RWPE2 (cell line): ENCODE results near the gene FAM3A.
"Not testable (repeated sequence)": the region's sequence is repeated elsewhere in the genome, so short reads cannot be mapped to it uniquely, and the experiment has no call there.

Experiments
- ATAC-seq: fragments of 200-7000 bp; cut with Tn5 transposase; 3 replicates; pipeline ENCODE4 v1.9.1; 2021; ENCODE audit warnings: low read depth
- DNase-seq: peaks from one replicate; pipeline ENCODE4 v3.0.0-alpha.2; 2020; ENCODE audit warnings: low spot score
- H3K27ac ChIP-seq: fragments of 450-650 bp; 2 replicates; pipeline ENCODE4 v1.5.1; 2017; ENCODE audit warnings: mild to moderate bottlenecking; ENCODE audit not compliant: poor library complexity, severe bottlenecking
- H3K27me3 ChIP-seq: fragments of 250-450 bp; sonication (Bioruptor Pico); 2 replicates; pipeline ENCODE4 v1.5.1; 2021; ENCODE audit warnings: mild to moderate bottlenecking, moderate library complexity; ENCODE audit not compliant: insufficient read depth, poor library complexity, severe bottlenecking
- H3K36me3 ChIP-seq: fragments of 250-450 bp; sonication (Bioruptor Pico); 2 replicates; pipeline ENCODE4 v1.5.1; 2020; ENCODE audit warnings: low read depth, mild to moderate bottlenecking, moderate library complexity
- H3K4me1 ChIP-seq: fragments of 250-450 bp; sonication (Bioruptor Pico); 2 replicates; pipeline ENCODE4 v1.5.1; 2021; ENCODE audit warnings: mild to moderate bottlenecking, moderate library complexity; ENCODE audit not compliant: insufficient read depth, poor library complexity, severe bottlenecking
- H3K4me3 ChIP-seq: fragments of 250-450 bp; sonication (Bioruptor Pico); 2 replicates; pipeline ENCODE4 v1.5.1; 2021; ENCODE audit warnings: mild to moderate bottlenecking, moderate library complexity; ENCODE audit not compliant: severe bottlenecking
- H3K9me3 ChIP-seq: fragments of 250-450 bp; sonication (Bioruptor Pico); 2 replicates; pipeline ENCODE4 v1.5.1; 2021; ENCODE audit warnings: mild to moderate bottlenecking, moderate library complexity; ENCODE audit not compliant: severe bottlenecking
- CTCF ChIP-seq: fragments of 450-650 bp; IDR thresholded peaks from one replicate; pipeline ENCODE4 v1.5.1; 2017; ENCODE audit warnings: mild to moderate bottlenecking, moderate library complexity; ENCODE audit not compliant: poor library complexity, severe bottlenecking

The FAM3A gene

GRCh38 chrX:154542723-154543424 lies 26.8 kb upstream of the FAM3A start:
- peaks cover 24% of the 10 kb centered on the region for H3K36me3 ChIP-seq
- DNase-seq (no peak), ATAC-seq (no peak)
- no peaks in the 10 kb centered on the region for H3K27me3 ChIP-seq
- peaks cover 21% of the 10 kb centered on the region for H3K4me1 ChIP-seq
- no peaks in the 10 kb centered on the region for H3K9me3 ChIP-seq
- TF ChIP-seq CTCF = no peak
- peak overlapping the region; percentile 92 for H3K27ac ChIP-seq
- no peak overlapping the region for H3K4me3 ChIP-seq

- H3K27ac ChIP-seq = peak overlapping the region; percentile 92
- no peak for DNase-seq
- no peak overlapping the region for H3K4me3 ChIP-seq
Measured at GRCh38 chrX:154541896-154542722, 26.1 kb upstream of the FAM3A start.

GRCh38 chrX:154541589-154541895 lies 25.5 kb upstream of the FAM3A start:
- Histone ChIP-seq H3K9me3 (no peaks in the 10 kb centered on the region), H3K27ac (peak overlapping the region; percentile 92), H3K4me1 (peaks cover 21% of the 10 kb centered on the region), H3K27me3 (no peaks in the 10 kb centered on the region), H3K4me3 (no peak overlapping the region), H3K36me3 (peaks cover 24% of the 10 kb centered on the region)
- no peak for TF ChIP-seq CTCF
- DNase-seq = no peak
- no peak for ATAC-seq

More at GRCh38 chrX:154541896-154542722, 26.1 kb upstream of the FAM3A start:
- no peaks in the 10 kb centered on the region for H3K27me3 ChIP-seq
- H3K4me1 ChIP-seq = peaks cover 21% of the 10 kb centered on the region
- H3K9me3 ChIP-seq = no peaks in the 10 kb centered on the region
- TF ChIP-seq CTCF = no peak
- peaks cover 24% of the 10 kb centered on the region for H3K36me3 ChIP-seq
- peak; percentile 55 for ATAC-seq

- TF ChIP-seq CTCF = no peak
- peaks cover 24% of the 10 kb centered on the region for H3K36me3 ChIP-seq
- peak; percentile 70 for ATAC-seq
- peak; percentile 73 for DNase-seq
- H3K4me3 ChIP-seq = no peak overlapping the region
- H3K27ac ChIP-seq = peak overlapping the region; percentile 92
- peaks cover 20% of the 10 kb centered on the region for H3K4me1 ChIP-seq
- no peaks in the 10 kb centered on the region for H3K27me3 ChIP-seq
- no peaks in the 10 kb centered on the region for H3K9me3 ChIP-seq
Measured at GRCh38 chrX:154540897-154541535, 25.0 kb upstream of the FAM3A start.

GRCh38 chrX:154540365-154540764 lies 24.3 kb upstream of the FAM3A start:
- ATAC-seq, H3K9me3 ChIP-seq, H3K4me3 ChIP-seq, H3K27me3 ChIP-seq, DNase-seq: not testable (repeated sequence)
- Histone ChIP-seq H3K4me1 (peaks cover 17% of the 10 kb centered on the region), H3K36me3 (peaks cover 22% of the 10 kb centered on the region), H3K27ac (peak overlapping the region; percentile 92)
